GM23338 (cell line): ENCODE results near the gene DVL2. TPM values are rescaled to one million over a fixed set of nuclear protein-coding genes. Genes with fewer than 3 reads are reported as not detected.

Experiments
- ATAC-seq: fragments of 200-7000 bp; cut with Tn5 transposase; 3 replicates; pipeline ENCODE4 v1.9.1; 2020
- DNase-seq: peaks from one replicate; pipeline ENCODE4 v3.0.0-alpha.2; 2015; ENCODE audit warnings: low spot score
- H2AFZ ChIP-seq: fragments of 200-600 bp; sonication (generic); 2 replicates; pipeline ENCODE4 v1.8.0; 2016; ENCODE audit warnings: antibody characterized with exemption, mild to moderate bottlenecking, moderate library complexity
- H3F3A ChIP-seq: fragments of 200-600 bp; sonication (generic); replicated peaks from 2 replicates; pipeline ENCODE4 v1.8.0; 2017; ENCODE audit warnings: antibody characterized with exemption, mixed run types, low read depth
- H3K27ac ChIP-seq: fragments of 200-600 bp; sonication (generic); 2 replicates; pipeline ENCODE4 v1.6.1; 2016; ENCODE audit warnings: low read depth
- H3K27me3 ChIP-seq: fragments of 200-600 bp; sonication (generic); 2 replicates; pipeline ENCODE4 v1.8.0; 2016; ENCODE audit warnings: mild to moderate bottlenecking, mixed run types, moderate library complexity; ENCODE audit not compliant: insufficient read depth
- H3K36me3 ChIP-seq: fragments of 200-600 bp; sonication (generic); 2 replicates; pipeline ENCODE4 v1.8.0; 2016; ENCODE audit warnings: mild to moderate bottlenecking; ENCODE audit not compliant: insufficient read depth
- H3K4me1 ChIP-seq: fragments of 200-600 bp; sonication (generic); 2 replicates; pipeline ENCODE4 v1.8.0; 2016; ENCODE audit warnings: mild to moderate bottlenecking, moderate library complexity; ENCODE audit not compliant: insufficient read depth
- H3K4me2 ChIP-seq: fragments of 200-600 bp; sonication (generic); 2 replicates; pipeline ENCODE4 v1.7.1; 2017; ENCODE audit warnings: mixed run types
- H3K4me3 ChIP-seq: fragments of 200-600 bp; sonication (generic); 2 replicates; pipeline ENCODE4 v1.6.1; 2016; ENCODE audit warnings: mixed run types
- H3K79me2 ChIP-seq: fragments of 200-600 bp; sonication (generic); replicated peaks from 2 replicates; pipeline ENCODE4 v1.8.0; 2017; ENCODE audit warnings: mild to moderate bottlenecking; ENCODE audit not compliant: insufficient read depth
- H3K9me2 ChIP-seq: fragments of 200-600 bp; sonication (generic); 2 replicates; pipeline ENCODE4 v1.8.0; 2017; ENCODE audit not compliant: insufficient read depth
- H4K20me1 ChIP-seq: fragments of 200-600 bp; sonication (generic); replicated peaks from 2 replicates; pipeline ENCODE4 v1.8.0; 2017; ENCODE audit warnings: mild to moderate bottlenecking; ENCODE audit not compliant: insufficient read depth
- H3K27ac Mint-ChIP-seq: 2 replicates; pipeline ENCODE4 v1.8.0; 2020; ENCODE audit warnings: inconsistent platforms, mild to moderate bottlenecking, moderate library complexity, mixed read lengths
- H3K27me3 Mint-ChIP-seq: 3 replicates; pipeline ENCODE4 v1.8.0; 2022; ENCODE audit warnings: low read depth, mild to moderate bottlenecking, moderate library complexity, mixed read lengths, inconsistent platforms; ENCODE audit not compliant: insufficient read depth, poor library complexity
- H3K36me3 Mint-ChIP-seq: 3 replicates; pipeline ENCODE4 v1.8.0; 2021; ENCODE audit warnings: low read depth, mild to moderate bottlenecking, inconsistent platforms, moderate library complexity, mixed read lengths
- H3K4me1 Mint-ChIP-seq: 3 replicates; pipeline ENCODE4 v1.8.0; 2020; ENCODE audit warnings: mild to moderate bottlenecking, inconsistent platforms, mixed read lengths
- H3K4me3 Mint-ChIP-seq: 3 replicates; pipeline ENCODE4 v1.8.0; 2021; ENCODE audit warnings: moderate library complexity, mild to moderate bottlenecking, inconsistent platforms, mixed read lengths
- H3K9me3 Mint-ChIP-seq: 3 replicates; pipeline ENCODE4 v1.8.0; 2020; ENCODE audit warnings: moderate library complexity, mild to moderate bottlenecking, inconsistent platforms, mixed read lengths
- CREB1 ChIP-seq: fragments of 250-450 bp; sonication (Bioruptor Pico); IDR thresholded peaks from 2 replicates; pipeline ENCODE4 v1.5.0; 2020; ENCODE audit warnings: low read depth, mild to moderate bottlenecking, moderate library complexity
- CTCF ChIP-seq, 2 experiments: fragments of 200-600 bp in 1 of 2; sonication (generic) in 1 of 2; conservative IDR thresholded peaks; 2 replicates each; pipeline versions ENCODE4 v1.5.1 to v1.6.1; 2016 to 2017; ENCODE audit warnings: antibody characterized with exemption in 2 of 2, low read depth in 2 of 2, mild to moderate bottlenecking in 2 of 2, moderate library complexity in 1 of 2
- EZH2 ChIP-seq: fragments of 200-600 bp; sonication (generic); IDR thresholded peaks from one replicate; pipeline ENCODE4 v1.8.0; 2017; ENCODE audit warnings: antibody characterized with exemption, mild to moderate bottlenecking, low read depth; ENCODE audit not compliant: unreplicated experiment
- EZH2phosphoT487 ChIP-seq: fragments of 200-600 bp; sonication (generic); IDR thresholded peaks from one replicate; pipeline ENCODE4 v1.8.1; 2018; ENCODE audit warnings: antibody characterized with exemption; ENCODE audit not compliant: unreplicated experiment
- JUNB ChIP-seq: IDR thresholded peaks from one replicate; pipeline ENCODE4 v1.6.1; 2016; ENCODE audit warnings: antibody characterized with exemption; ENCODE audit not compliant: unreplicated experiment
- NANOG ChIP-seq: IDR thresholded peaks from 2 replicates; pipeline ENCODE4 v1.6.1; 2016; ENCODE audit warnings: antibody characterized with exemption, borderline replicate concordance
- POLR2AphosphoS5 ChIP-seq: IDR thresholded peaks from 2 replicates; pipeline ENCODE4 v1.6.1; 2016; ENCODE audit warnings: antibody characterized with exemption, low read depth
- REST ChIP-seq: IDR thresholded peaks from one replicate; pipeline ENCODE4 v1.6.1; 2018; ENCODE audit warnings: antibody characterized with exemption; ENCODE audit not compliant: unreplicated experiment
- STAT1 ChIP-seq: IDR thresholded peaks from one replicate; pipeline ENCODE4 v1.6.1; 2016; ENCODE audit warnings: antibody characterized with exemption; ENCODE audit not compliant: unreplicated experiment
- ZNF114 ChIP-seq: fragments of 250-450 bp; sonication (Bioruptor Pico); IDR thresholded peaks from 2 replicates; pipeline ENCODE4 v1.5.0; 2020; ENCODE audit warnings: mild to moderate bottlenecking, moderate library complexity
- ZNF331 ChIP-seq: fragments of 250-450 bp; sonication (Bioruptor Pico); IDR thresholded peaks from 2 replicates; pipeline ENCODE4 v1.5.0; 2020; ENCODE audit warnings: low read depth, mild to moderate bottlenecking, moderate library complexity
- ZNF462 ChIP-seq: fragments of 250-450 bp; sonication (Bioruptor Pico); IDR thresholded peaks from 2 replicates; pipeline ENCODE4 v1.5.0; 2020; ENCODE audit warnings: mild to moderate bottlenecking, moderate library complexity
- polyA plus RNA-seq: library from polyadenylated mRNA; unstranded; fragments of >200 nt; fragmentation: Nextera tagmentation; extraction: Ambion mirVana; gene quantifications from 2 replicates; pipeline ENCODE4 v1.2.1, GENCODE V29; 2016
- total RNA-seq: library from RNA; depleted of rRNA; stranded (reverse); fragments of >200 nt; shearing (Covaris generic); gene quantifications from 2 replicates; pipeline ENCODE4 v1.2.3, GENCODE V29; 2014
- TF ChIP-seq, protein P1 (sequence below): IDR thresholded peaks from 2 replicates; pipeline ENCODE4 v1.6.1; 2016; ENCODE audit warnings: antibody characterized with exemption

DVL2 gene
- total and polyA plus RNA-seq, 2 experiments from 2014 or later: 19.7 to 80.6 TPM

- peaks cover 60% of the 10 kb centered on the region for H3K27me3 ChIP-seq
- no peak overlapping the region for H3K27ac ChIP-seq
- Mint-ChIP-seq H3K4me1 (peaks cover 12% of the 10 kb centered on the region; the same call in 2 of the 3 replicates), H3K27ac (no peak overlapping the region), H3K4me3 (no peak overlapping the region), H3K27me3 (peaks cover 17% of the 10 kb centered on the region), H3K36me3 (peaks cover 5% of the 10 kb centered on the region; the same call in 2 of the 3 replicates), H3K9me3 (no peaks in the 10 kb centered on the region)
- H3F3A ChIP-seq: peaks cover 21% of the 10 kb centered on the region
- H4K20me1 ChIP-seq: no peaks in the 10 kb centered on the region
- peak overlapping the region; percentile 99 for H3K4me2 ChIP-seq
- DNase-seq: peak; percentile 61
- H3K4me1 ChIP-seq: peaks cover 4% of the 10 kb centered on the region; the same call in 1 of the 2 replicates
- peak; percentile 39 for ATAC-seq
- H2AFZ ChIP-seq: peak overlapping the region; percentile 99
- H3K36me3 ChIP-seq: no peaks in the 10 kb centered on the region
- TF ChIP-seq ZNF462 (CRISPR knock-in tag): no peak
- no peak for TF ChIP-seq POLR2AphosphoS5
- TF ChIP-seq NANOG: no peak
- TF ChIP-seq ZNF331 (CRISPR knock-in tag): no peak
- no peak for TF ChIP-seq EZH2
- TF ChIP-seq, protein P1, sequence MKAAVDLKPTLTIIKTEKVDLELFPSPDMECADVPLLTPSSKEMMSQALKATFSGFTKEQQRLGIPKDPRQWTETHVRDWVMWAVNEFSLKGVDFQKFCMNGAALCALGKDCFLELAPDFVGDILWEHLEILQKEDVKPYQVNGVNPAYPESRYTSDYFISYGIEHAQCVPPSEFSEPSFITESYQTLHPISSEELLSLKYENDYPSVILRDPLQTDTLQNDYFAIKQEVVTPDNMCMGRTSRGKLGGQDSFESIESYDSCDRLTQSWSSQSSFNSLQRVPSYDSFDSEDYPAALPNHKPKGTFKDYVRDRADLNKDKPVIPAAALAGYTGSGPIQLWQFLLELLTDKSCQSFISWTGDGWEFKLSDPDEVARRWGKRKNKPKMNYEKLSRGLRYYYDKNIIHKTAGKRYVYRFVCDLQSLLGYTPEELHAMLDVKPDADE: no peak
- TF ChIP-seq ZNF114 (CRISPR knock-in tag): no peak
- no peak for TF ChIP-seq EZH2phosphoT487
- no peak for TF ChIP-seq REST
- TF ChIP-seq CTCF (conservative IDR thresholded peaks at IDR 0.05; ENCODE audit: low read depth in 2 of 2): no peak
- TF ChIP-seq STAT1: no peak
- TF ChIP-seq CREB1 (CRISPR knock-in tag): no peak
- TF ChIP-seq JUNB: no peak
- H3K79me2 ChIP-seq: no peaks in the 10 kb centered on the region
- peak overlapping the region; percentile 90 for H3K4me3 ChIP-seq
- no peaks in the 10 kb centered on the region for H3K9me2 ChIP-seq
Observed at GRCh38 chr17:7176841-7177190, 57.5 kb downstream of the DVL2 start.
